Placental epithelial cell (primary cell): ENCODE data around the gene ITGBL1. TPM values are rescaled to one million over a fixed set of nuclear protein-coding genes. Genes with fewer than 3 reads are reported as not detected.

Experiments used
- total RNA-seq: library from RNA; depleted of rRNA; stranded (reverse); fragments of >200 nt; gene quantifications from 2 replicates; pipeline ENCODE4 v1.2.3, GENCODE V29; 2012

Gene ITGBL1, protein sequence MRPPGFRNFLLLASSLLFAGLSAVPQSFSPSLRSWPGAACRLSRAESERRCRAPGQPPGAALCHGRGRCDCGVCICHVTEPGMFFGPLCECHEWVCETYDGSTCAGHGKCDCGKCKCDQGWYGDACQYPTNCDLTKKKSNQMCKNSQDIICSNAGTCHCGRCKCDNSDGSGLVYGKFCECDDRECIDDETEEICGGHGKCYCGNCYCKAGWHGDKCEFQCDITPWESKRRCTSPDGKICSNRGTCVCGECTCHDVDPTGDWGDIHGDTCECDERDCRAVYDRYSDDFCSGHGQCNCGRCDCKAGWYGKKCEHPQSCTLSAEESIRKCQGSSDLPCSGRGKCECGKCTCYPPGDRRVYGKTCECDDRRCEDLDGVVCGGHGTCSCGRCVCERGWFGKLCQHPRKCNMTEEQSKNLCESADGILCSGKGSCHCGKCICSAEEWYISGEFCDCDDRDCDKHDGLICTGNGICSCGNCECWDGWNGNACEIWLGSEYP
- 22.8 and 63.8 TPM in 2 replicates for total RNA-seq

DNA sequence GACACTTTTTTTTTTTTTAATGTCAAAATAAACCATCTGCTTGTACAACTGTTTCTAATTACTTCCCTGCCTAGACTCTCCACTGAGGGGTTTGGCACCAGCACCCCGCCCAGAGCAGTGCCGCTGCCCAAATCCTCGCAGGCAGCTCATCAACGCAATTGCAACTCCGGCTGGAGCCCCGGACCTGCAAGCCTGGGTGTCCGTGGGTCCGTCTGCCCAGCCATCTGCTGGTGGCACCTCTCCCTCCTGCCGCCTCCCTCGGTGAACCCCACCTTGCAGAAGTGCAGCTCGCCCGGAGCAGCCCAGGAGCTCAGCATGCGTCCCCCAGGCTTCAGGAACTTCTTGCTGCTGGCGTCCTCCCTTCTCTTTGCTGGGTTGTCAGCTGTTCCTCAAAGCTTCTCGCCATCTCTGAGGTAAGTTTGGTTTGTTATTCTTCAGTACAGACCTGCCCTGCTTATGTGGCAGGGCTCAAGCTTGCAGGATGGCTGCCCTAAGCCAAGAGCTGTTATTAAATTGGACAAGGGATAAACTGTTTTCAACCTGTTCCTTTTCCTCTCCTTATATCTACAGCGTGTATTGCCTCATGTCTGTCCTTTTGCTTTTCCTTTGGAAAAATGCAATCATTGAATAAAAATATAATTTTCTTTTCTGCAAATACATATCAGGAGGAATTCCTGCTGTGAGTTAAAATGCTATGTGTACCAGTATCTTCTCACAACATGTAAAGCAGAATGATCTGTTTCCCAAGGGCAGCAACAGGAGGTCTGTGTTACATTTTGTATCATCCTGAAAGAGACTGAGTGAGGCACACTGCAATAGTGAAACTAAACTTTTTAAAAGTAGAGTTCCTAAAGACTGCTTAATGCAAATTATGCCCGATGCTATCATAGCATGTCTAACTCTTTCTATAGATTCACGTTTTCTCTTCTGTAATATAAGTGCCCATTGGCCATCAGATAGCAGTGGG, at the start of gene ITGBL1:
Gene ITGBL1 (plus strand): TSS at position 157 of the 967 bp plus-strand sequence. CDS start 159 bp downstream, at position 316.

DNA sequence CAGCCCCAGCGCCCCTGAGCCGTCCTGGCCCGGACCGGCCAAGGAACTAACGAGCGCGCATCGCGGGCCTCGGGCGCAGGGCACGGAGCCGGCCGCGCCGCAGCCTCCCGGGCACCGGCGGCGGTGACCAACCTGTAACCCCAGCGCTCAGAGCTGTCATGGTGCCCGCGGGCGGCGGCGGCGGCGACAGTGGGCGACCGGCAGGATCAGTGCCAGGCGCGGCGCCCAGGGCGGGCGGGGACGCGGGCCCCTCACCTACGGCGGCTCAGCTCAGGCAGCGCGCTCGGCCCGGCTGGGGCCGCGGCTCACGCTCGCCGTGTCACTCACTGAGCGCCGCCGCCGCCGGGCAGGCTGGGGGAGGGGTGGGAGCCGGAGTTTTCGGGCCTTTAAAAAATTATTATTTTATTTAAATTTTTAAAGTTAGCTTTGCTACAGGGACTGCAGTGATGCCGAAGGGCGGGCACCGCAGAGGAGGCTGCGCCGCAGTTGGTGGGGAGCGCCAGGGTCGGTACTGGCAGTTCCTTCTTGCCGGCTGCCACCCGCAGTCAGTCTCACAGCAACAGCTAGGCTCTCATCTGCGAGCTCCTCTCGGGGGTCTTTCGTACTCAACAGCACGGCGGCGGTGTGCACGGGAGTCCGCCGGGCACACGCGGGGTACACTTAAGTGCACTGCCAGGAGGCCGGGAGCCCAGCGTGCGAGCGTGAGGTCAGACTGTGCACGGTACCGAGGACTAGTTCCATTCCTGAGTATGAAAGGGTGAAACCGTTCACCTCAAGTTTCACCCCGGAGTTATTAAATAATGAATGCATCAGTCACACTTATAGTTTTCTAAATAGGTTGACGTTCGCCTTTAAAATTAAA, 36.1 kb upstream of the ITGBL1 start, which contains the start of gene NALCN:
Gene NALCN (minus strand): TSS at position 328 of the 862 bp plus-strand sequence. CDS start 17,382 bp downstream, outside the sequence.

Other genes starting within 250 kb of the ITGBL1 start
- gene NALCN, start 36.2 kb upstream of the ITGBL1 start, total RNA-seq = 4.3 and 18.4 TPM in 2 replicates